ENCODE data around the gene NLRP6. TPM values are rescaled to one million over a fixed set of nuclear protein-coding genes. Genes with fewer than 3 reads are reported as not detected.
"Not testable (repeated sequence)": the region's sequence is repeated elsewhere in the genome, so short reads cannot be mapped to it uniquely, and the experiment has no call there.

NLRP6 gene
- total and polyA plus RNA-seq, 2 experiments from 2014 or later, result 1.4 TPM; not detected in 1

GRCh38 chr11:236774-237767, 41.1 kb upstream of the NLRP6 start, which contains the start of gene PSMD13:
Gene PSMD13 (plus strand): TSS chr11:236976. CDS start chr11:237050, 74 bp downstream.
- WGBS (ENCODE audit: low lambda C conversion rate, missing lambda C conversion rate), result 2% methylated on average over 55 of the region's 62 CpGs
- TF ChIP-seq CTCF (IDR thresholded peaks at IDR 0.05; ENCODE audit: poor library complexity) (no peak), EZH2phosphoT487 (IDR thresholded peaks at IDR 0.05; ENCODE audit: low read depth, severe bottlenecking, unreplicated experiment) (no peak), EZH2 (IDR thresholded peaks at IDR 0.05; ENCODE audit: borderline replicate concordance) (no peak)
- no peaks in the 10 kb centered on the region for H3K36me3 ChIP-seq (replicated peaks; ENCODE audit: insufficient read depth, low read depth)
- DNase-seq (ENCODE audit: low spot score), result peak; percentile 94
- H3K27ac ChIP-seq, result peak within 1 kb of the TSS; percentile 100
- H3K4me3 ChIP-seq, result peak within 1 kb of the TSS; percentile 91
- peaks cover 65% of the 10 kb centered on the region for H3K79me2 ChIP-seq
- H3K9me2 ChIP-seq (replicated peaks; ENCODE audit: insufficient read depth), result no peaks in the 10 kb centered on the region
- H2AFZ ChIP-seq, result peak within 1 kb of the TSS; percentile 100
- no peaks in the 10 kb centered on the region for H3K27me3 ChIP-seq
- H3K9me3 ChIP-seq (ENCODE audit: low read depth), result no peaks in the 10 kb centered on the region
- H3K4me1 ChIP-seq (ENCODE audit: insufficient read depth), result peaks cover 10% of the 10 kb centered on the region
- H3K4me2 ChIP-seq, result peak within 1 kb of the TSS; percentile 99
- H4K20me1 ChIP-seq (ENCODE audit: insufficient read depth, poor library complexity, severe bottlenecking), result no peaks in the 10 kb centered on the region

GRCh38 chr11:238346-238745, 39.9 kb upstream of the NLRP6 start:
- Histone ChIP-seq H3K79me2 (peaks cover 60% of the 10 kb centered on the region), H3K4me2 (peak overlapping the region; percentile 99)
- not testable (repeated sequence) for H3K27ac ChIP-seq; H3K36me3 ChIP-seq (replicated peaks; ENCODE audit: insufficient read depth, low read depth); H3K27me3 ChIP-seq; H2AFZ ChIP-seq; H3K9me3 ChIP-seq (ENCODE audit: low read depth); DNase-seq (ENCODE audit: low spot score); H3K9me2 ChIP-seq (replicated peaks; ENCODE audit: insufficient read depth); H4K20me1 ChIP-seq (ENCODE audit: insufficient read depth, poor library complexity, severe bottlenecking); H3K4me3 ChIP-seq; H3K4me1 ChIP-seq (ENCODE audit: insufficient read depth)
- WGBS (ENCODE audit: low lambda C conversion rate, missing lambda C conversion rate), result 85% methylated on average over 7 of the region's 7 CpGs

- H3K79me2 ChIP-seq, result peaks cover 42% of the 10 kb centered on the region
- 78% methylated on average over 1 of the region's 1 CpG for WGBS (ENCODE audit: low lambda C conversion rate, missing lambda C conversion rate)
- H3K4me1 ChIP-seq (ENCODE audit: insufficient read depth), result peaks cover 3% of the 10 kb centered on the region
- H3K27ac ChIP-seq, result no peak overlapping the region
- no peak overlapping the region for H3K4me3 ChIP-seq
- no peaks in the 10 kb centered on the region for H4K20me1 ChIP-seq (ENCODE audit: insufficient read depth, poor library complexity, severe bottlenecking)
- no peak overlapping the region for H2AFZ ChIP-seq
- TF ChIP-seq EZH2 (IDR thresholded peaks at IDR 0.05; ENCODE audit: borderline replicate concordance) (no peak), CTCF (IDR thresholded peaks at IDR 0.05; ENCODE audit: poor library complexity) (no peak), EZH2phosphoT487 (IDR thresholded peaks at IDR 0.05; ENCODE audit: low read depth, severe bottlenecking, unreplicated experiment) (no peak)
- H3K36me3 ChIP-seq (replicated peaks; ENCODE audit: insufficient read depth, low read depth), result no peaks in the 10 kb centered on the region
- H3K9me2 ChIP-seq (replicated peaks; ENCODE audit: insufficient read depth), result no peaks in the 10 kb centered on the region
- H3K27me3 ChIP-seq, result no peaks in the 10 kb centered on the region
- H3K4me2 ChIP-seq, result no peak overlapping the region
- no peaks in the 10 kb centered on the region for H3K9me3 ChIP-seq (ENCODE audit: low read depth)
- DNase-seq (ENCODE audit: low spot score), result no peak
Observed at GRCh38 chr11:240315-240714, 37.9 kb upstream of the NLRP6 start.

GRCh38 chr11:241634-242033, 36.6 kb upstream of the NLRP6 start:
- no peaks in the 10 kb centered on the region for H3K9me3 ChIP-seq (ENCODE audit: low read depth)
- no peaks in the 10 kb centered on the region for H3K9me2 ChIP-seq (replicated peaks; ENCODE audit: insufficient read depth)
- TF ChIP-seq EZH2phosphoT487 (IDR thresholded peaks at IDR 0.05; ENCODE audit: low read depth, severe bottlenecking, unreplicated experiment) (no peak), CTCF (IDR thresholded peaks at IDR 0.05; ENCODE audit: poor library complexity) (no peak), EZH2 (IDR thresholded peaks at IDR 0.05; ENCODE audit: borderline replicate concordance) (no peak)
- no peak overlapping the region for H3K4me3 ChIP-seq
- H3K36me3 ChIP-seq (replicated peaks; ENCODE audit: insufficient read depth, low read depth), result no peaks in the 10 kb centered on the region
- peaks cover 3% of the 10 kb centered on the region for H3K4me1 ChIP-seq (ENCODE audit: insufficient read depth)
- 98% methylated on average over 5 of the region's 5 CpGs for WGBS (ENCODE audit: low lambda C conversion rate, missing lambda C conversion rate)
- DNase-seq (ENCODE audit: low spot score), result no peak
- peaks cover 41% of the 10 kb centered on the region for H3K79me2 ChIP-seq
- H2AFZ ChIP-seq, result no peak overlapping the region
- H4K20me1 ChIP-seq (ENCODE audit: insufficient read depth, poor library complexity, severe bottlenecking), result no peaks in the 10 kb centered on the region
- H3K27ac ChIP-seq, result no peak overlapping the region
- H3K27me3 ChIP-seq, result no peaks in the 10 kb centered on the region
- H3K4me2 ChIP-seq, result no peak overlapping the region

Measured in hepatocyte (in vitro differentiated cells).